ENCODE results near the gene COMMD1. TPM values are rescaled to one million over a fixed set of nuclear protein-coding genes. Genes with fewer than 3 reads are reported as not detected.
"Not testable (repeated sequence)": the region's sequence is repeated elsewhere in the genome, so short reads cannot be mapped to it uniquely, and the experiment has no call there.

The COMMD1 gene
- total RNA-seq, 4 donors from 2014 or later, result 32.3 to 50.4 (median 44.2) TPM

DNA sequence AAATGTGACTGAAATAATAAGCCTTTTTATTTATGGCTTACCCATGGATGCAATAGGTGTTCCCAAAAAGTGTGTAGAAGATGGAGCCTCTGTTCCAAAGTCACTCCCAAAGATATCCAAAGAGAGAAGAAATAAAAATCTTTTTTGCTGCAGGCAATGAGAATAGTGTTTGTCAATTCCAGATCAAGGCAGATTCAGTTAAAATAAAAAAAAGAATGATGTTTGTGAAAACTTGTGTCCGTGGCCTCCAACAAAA, 43.9 kb downstream of the COMMD1 start:
- no peak for TF ChIP-seq EP300 (IDR thresholded peaks at IDR 0.05)
- TF ChIP-seq POLR2AphosphoS5 (IDR thresholded peaks at IDR 0.05), result no peak
- no peak for TF ChIP-seq POLR2A (IDR thresholded peaks at IDR 0.05)
- TF ChIP-seq, protein P1, sequence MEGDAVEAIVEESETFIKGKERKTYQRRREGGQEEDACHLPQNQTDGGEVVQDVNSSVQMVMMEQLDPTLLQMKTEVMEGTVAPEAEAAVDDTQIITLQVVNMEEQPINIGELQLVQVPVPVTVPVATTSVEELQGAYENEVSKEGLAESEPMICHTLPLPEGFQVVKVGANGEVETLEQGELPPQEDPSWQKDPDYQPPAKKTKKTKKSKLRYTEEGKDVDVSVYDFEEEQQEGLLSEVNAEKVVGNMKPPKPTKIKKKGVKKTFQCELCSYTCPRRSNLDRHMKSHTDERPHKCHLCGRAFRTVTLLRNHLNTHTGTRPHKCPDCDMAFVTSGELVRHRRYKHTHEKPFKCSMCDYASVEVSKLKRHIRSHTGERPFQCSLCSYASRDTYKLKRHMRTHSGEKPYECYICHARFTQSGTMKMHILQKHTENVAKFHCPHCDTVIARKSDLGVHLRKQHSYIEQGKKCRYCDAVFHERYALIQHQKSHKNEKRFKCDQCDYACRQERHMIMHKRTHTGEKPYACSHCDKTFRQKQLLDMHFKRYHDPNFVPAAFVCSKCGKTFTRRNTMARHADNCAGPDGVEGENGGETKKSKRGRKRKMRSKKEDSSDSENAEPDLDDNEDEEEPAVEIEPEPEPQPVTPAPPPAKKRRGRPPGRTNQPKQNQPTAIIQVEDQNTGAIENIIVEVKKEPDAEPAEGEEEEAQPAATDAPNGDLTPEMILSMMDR (IDR thresholded peaks at IDR 0.05), result no peak
- no peak for ATAC-seq
- Histone ChIP-seq H3K27ac (no peak overlapping the region), H3K9me3 (no peaks in the 10 kb centered on the region), H3K27me3 (no peaks in the 10 kb centered on the region), H3K36me3 (no peaks in the 10 kb centered on the region), H3K4me3 (no peak overlapping the region), H3K4me1 (peaks cover 3 to 5% (median 3%) of the 10 kb centered on the region in 3 donors)
- 20 to 56% methylated on average over 1 of the region's 1 CpG for WGBS, 2 donors (ENCODE audit: low coverage in 1 of 2)

DNA sequence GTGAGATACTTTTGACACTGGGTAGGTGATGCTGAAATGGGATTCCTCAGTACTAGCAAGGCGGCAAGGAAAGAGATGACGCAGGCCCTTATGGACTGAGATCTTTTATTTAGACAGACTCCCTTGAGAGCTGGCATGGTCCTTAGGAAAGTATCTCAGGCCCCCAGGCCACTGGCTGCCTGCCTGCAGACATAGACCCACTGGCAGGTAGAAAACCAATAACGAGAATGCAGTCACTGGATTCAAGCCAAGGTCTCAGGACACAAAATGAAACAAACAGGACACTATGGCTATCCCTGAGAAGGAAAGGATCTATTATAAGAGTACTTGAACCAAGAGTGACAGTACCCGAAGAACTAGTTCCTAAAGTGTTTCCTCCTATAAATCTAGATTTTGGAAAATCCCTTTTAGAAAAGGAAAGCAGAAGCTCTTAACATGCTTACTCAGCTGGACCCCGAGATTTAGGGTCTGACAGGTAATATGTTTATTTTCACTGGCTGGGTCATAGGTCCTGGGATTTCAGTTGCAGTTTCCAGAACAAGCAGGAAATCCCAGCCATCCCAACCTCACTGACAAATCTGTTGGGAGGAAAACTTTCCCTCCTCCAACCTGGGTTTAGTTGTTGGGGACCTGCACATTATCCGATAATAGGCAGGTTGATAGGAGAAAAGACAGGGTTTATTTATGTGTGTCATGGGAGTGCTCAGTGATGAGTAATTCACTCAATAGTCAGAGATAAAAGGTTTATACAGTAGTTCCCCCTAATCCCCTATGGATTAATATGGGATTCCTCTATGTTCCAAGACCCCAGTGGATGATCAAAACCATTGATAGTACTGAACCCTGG, 44.5 kb downstream of the COMMD1 start:
- Histone ChIP-seq H3K27ac (no peak overlapping the region), H3K4me3 (no peak overlapping the region), H3K36me3 (no peaks in the 10 kb centered on the region), H3K4me1 (peaks cover 3 to 5% (median 3%) of the 10 kb centered on the region in 3 donors), H3K9me3 (no peaks in the 10 kb centered on the region), H3K27me3 (no peaks in the 10 kb centered on the region)
- ATAC-seq, result no peak
- TF ChIP-seq, protein P1 (IDR thresholded peaks at IDR 0.05), result no peak
- no peak for TF ChIP-seq POLR2AphosphoS5 (IDR thresholded peaks at IDR 0.05)
- 28 to 71% methylated on average over 3 to 5 of the region's 6 CpGs for WGBS, 2 donors (ENCODE audit: low coverage in 1 of 2)

DNA sequence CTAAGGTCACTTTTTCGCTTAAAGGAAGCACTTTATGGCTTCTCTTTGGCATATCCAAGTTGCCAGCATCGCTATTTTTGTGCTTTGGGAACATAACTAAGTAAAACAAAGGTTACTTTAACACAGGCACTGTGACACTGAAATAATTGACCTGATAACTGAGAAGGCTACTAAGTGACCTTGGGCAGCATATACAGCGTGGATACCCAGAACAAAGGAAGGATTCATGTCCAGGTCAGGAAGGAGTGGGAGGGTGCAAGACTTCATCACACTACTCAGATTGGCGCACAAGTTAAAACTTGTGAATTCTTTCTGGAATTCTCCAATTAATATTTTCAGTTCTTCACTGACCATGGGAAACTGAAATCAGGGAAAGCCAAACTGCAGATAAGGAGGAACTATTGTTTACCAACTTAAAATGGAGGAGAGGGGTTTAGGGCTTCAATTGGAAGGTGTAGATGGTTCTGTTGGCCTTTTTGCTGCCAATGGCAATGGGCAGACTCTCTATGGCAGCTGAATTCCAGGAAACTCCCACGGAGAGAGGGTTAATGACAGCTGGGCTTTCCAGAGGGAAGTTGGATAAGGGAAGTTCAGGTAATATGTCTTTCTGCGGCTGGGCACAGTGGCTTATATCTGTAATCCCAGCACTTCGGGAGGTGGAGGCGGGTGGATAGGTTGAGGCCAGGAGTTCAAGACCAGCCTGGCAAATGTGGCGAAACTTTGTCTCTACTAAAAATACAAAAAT, 45.3 kb downstream of the COMMD1 start:
- no peak overlapping the region for H3K4me3 ChIP-seq
- ATAC-seq, result no peak
- H3K27ac ChIP-seq, result no peak overlapping the region
- no peaks in the 10 kb centered on the region for H3K36me3 ChIP-seq
- H3K27me3 ChIP-seq, result no peaks in the 10 kb centered on the region
- no peak for TF ChIP-seq POLR2AphosphoS5 (IDR thresholded peaks at IDR 0.05)
- TF ChIP-seq, protein P1 (IDR thresholded peaks at IDR 0.05), result no peak
- TF ChIP-seq EP300 (IDR thresholded peaks at IDR 0.05), result no peak
- no peak for TF ChIP-seq POLR2A (IDR thresholded peaks at IDR 0.05)
- 83 to 87% methylated on average over 9 of the region's 9 CpGs for WGBS, 2 donors (ENCODE audit: low coverage in 1 of 2)
- no peaks in the 10 kb centered on the region for H3K9me3 ChIP-seq
- peaks cover 3 to 5% (median 3%) of the 10 kb centered on the region in 3 donors for H3K4me1 ChIP-seq

DNA sequence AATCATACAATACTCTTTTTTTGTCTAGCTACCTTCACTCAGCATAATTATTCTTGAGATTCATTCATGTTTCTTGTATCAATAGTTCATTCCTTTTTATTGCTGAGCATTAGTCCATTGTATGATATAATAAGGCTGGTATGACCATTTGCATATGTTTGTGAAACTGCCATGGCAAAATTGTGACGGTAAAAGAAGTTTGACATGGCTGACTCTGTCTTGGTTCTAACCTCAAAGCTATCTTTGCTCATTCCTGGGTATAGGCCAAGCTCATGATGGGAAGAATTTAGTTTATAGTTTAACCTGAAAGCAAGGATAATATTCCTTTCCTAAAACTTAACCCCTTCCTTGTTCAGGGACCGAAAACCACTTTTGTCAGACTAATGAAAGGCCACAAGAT, 46.4 kb downstream of the COMMD1 start:
- Histone ChIP-seq H3K36me3 (no peaks in the 10 kb centered on the region), H3K27ac (no peak overlapping the region), H3K9me3 (no peaks in the 10 kb centered on the region), H3K4me3 (no peak overlapping the region), H3K4me1 (peaks cover 3 to 5% (median 3%) of the 10 kb centered on the region in 3 donors), H3K27me3 (no peaks in the 10 kb centered on the region)
- WGBS, 2 donors (ENCODE audit: low coverage in 1 of 2), result 54 to 79% methylated on average over 2 of the region's 2 CpGs
- TF ChIP-seq, protein P1 (IDR thresholded peaks at IDR 0.05), result no peak
- TF ChIP-seq POLR2AphosphoS5 (IDR thresholded peaks at IDR 0.05) (no peak), POLR2A (IDR thresholded peaks at IDR 0.05) (no peak), EP300 (IDR thresholded peaks at IDR 0.05) (no peak)
- no peak for ATAC-seq

DNA sequence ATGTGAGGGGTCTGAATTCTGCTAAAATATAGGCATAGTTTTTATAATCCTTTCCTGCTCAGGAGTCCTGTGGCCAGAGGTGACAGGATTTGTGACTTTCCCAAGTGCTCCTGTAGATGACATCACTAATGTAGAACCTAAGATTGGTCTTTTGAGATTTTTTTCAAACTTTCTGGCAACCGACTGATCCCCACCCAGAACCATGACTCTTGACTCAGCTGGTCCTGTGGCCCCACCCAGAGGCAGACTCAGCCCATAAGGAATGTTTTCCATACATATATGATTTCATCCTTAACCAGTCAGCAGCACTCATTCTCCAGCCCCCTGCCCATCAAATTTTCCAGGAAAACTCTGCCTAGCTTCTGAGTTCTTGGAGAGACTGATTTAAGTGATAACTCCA, 46.8 kb downstream of the COMMD1 start:
- no peak overlapping the region for H3K27ac ChIP-seq
- peaks cover 3 to 5% (median 3%) of the 10 kb centered on the region in 3 donors for H3K4me1 ChIP-seq
- no peaks in the 10 kb centered on the region for H3K36me3 ChIP-seq
- no peak for ATAC-seq
- TF ChIP-seq, protein P1 (IDR thresholded peaks at IDR 0.05), result no peak
- no peak for TF ChIP-seq EP300 (IDR thresholded peaks at IDR 0.05)
- TF ChIP-seq POLR2A (IDR thresholded peaks at IDR 0.05), result no peak
- TF ChIP-seq POLR2AphosphoS5 (IDR thresholded peaks at IDR 0.05), result no peak
- no peak overlapping the region for H3K4me3 ChIP-seq
- H3K9me3 ChIP-seq, result no peaks in the 10 kb centered on the region
- WGBS, 2 donors (ENCODE audit: low coverage in 1 of 2), result 88 to 100% methylated on average over 1 of the region's 1 CpG
- no peaks in the 10 kb centered on the region for H3K27me3 ChIP-seq

DNA sequence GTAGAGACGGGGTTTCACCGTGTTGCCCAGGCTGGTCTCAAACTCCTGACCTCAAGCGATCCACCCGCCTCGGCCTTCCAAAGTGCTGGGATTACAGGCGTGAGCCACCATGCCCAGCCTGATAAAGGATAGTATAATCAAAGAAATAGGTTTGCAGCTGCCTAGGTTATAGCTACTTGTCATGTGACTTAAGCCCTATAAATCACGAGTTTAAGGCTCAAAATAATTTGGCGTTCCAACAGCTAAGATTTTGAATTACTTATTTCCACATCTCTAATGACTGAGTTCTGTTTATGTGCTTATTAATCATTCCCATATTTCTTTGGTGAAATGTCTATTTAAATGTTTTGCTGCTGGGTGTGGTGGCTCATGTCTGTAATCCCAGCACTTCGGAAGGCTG, 49.4 kb downstream of the COMMD1 start:
- not testable (repeated sequence) for H3K27me3 ChIP-seq, H3K36me3 ChIP-seq, H3K4me3 ChIP-seq, H3K4me1 ChIP-seq, H3K27ac ChIP-seq, ATAC-seq, H3K9me3 ChIP-seq
- WGBS, 2 donors (ENCODE audit: low coverage in 1 of 2), result 83 to 84% methylated on average over 6 to 9 of the region's 9 CpGs

Data from gastroesophageal sphincter (tissue), 4 donors.